Spleen (tissue), 13 donors: ENCODE results near the gene PSMC4. TPM values are rescaled to one million over a fixed set of nuclear protein-coding genes. Genes with fewer than 3 reads are reported as not detected.
A peak's percentile ranks its signal among the peaks of the same experiment; 100 is the strongest.

Experiments used
- DNase-seq: peaks from one replicate; pipeline ENCODE4 v3.0.0-alpha.2; 2020
- H3K27ac ChIP-seq, 8 donors: fragments of 200-600 bp; sonication (generic) in 7 of 8; 1 replicate in 4 of 8; 2 replicates in 4 of 8; pipeline versions ENCODE4 v1.5.0 to v1.8.0; 2016 to 2021; ENCODE audit warnings: inconsistent platforms in 4 of 8, mild to moderate bottlenecking in 4 of 8, moderate library complexity in 1 of 8
- H3K27me3 ChIP-seq, 7 donors: fragments of 200-600 bp; sonication (generic) in 6 of 7; replicated peaks in 1 of 7; 1 replicate in 4 of 7; 2 replicates in 3 of 7; pipeline versions ENCODE4 v1.5.0 to v1.8.0; 2016 to 2021; ENCODE audit warnings: inconsistent platforms in 3 of 7, mild to moderate bottlenecking in 1 of 7
- H3K36me3 ChIP-seq, 6 donors: fragments of 200-600 bp; sonication (generic) in 5 of 6; 1 replicate in 4 of 6; 2 replicates in 2 of 6; pipeline versions ENCODE4 v1.5.0 to v1.8.0; 2016 to 2021; ENCODE audit warnings: inconsistent platforms in 2 of 6
- H3K4me1 ChIP-seq, 6 donors: fragments of 200-600 bp; sonication (generic) in 5 of 6; 1 replicate in 3 of 6; 2 replicates in 3 of 6; pipeline versions ENCODE4 v1.5.0 to v1.8.0; 2016 to 2021; ENCODE audit warnings: inconsistent platforms in 3 of 6
- H3K4me3 ChIP-seq, 8 donors: fragments of 200-600 bp; sonication (generic) in 7 of 8; 1 replicate in 4 of 8; 2 replicates in 4 of 8; pipeline versions ENCODE4 v1.5.0 to v1.8.0; 2016 to 2021; ENCODE audit warnings: inconsistent platforms in 4 of 8, mild to moderate bottlenecking in 4 of 8, moderate library complexity in 2 of 8
- H3K9me3 ChIP-seq, 8 donors: fragments of 200-600 bp; sonication (generic) in 7 of 8; 1 replicate in 4 of 8; 2 replicates in 4 of 8; pipeline versions ENCODE4 v1.5.0 to v1.8.0; 2016 to 2021; ENCODE audit warnings: inconsistent platforms in 4 of 8
- CTCF ChIP-seq, 11 experiments: fragments of 200-600 bp in 7 of 11; fragments of 450-650 bp in 4 of 11; sonication (generic) in 4 of 11; IDR thresholded peaks in 8 of 11; conservative IDR thresholded peaks in 3 of 11; 1 replicate in 7 of 11; 2 replicates in 4 of 11; pipeline versions ENCODE4 v1.4.0 to v1.8.0; 2016 to 2021; ENCODE audit warnings: antibody characterized with exemption in 11 of 11, inconsistent platforms in 4 of 11, mild to moderate bottlenecking in 1 of 11
- POLR2A ChIP-seq, 3 donors: fragments of 450-650 bp; IDR thresholded peaks; one replicate each; pipeline ENCODE4 v1.5.1; 2017; ENCODE audit warnings: antibody characterized with exemption in 3 of 3, mild to moderate bottlenecking in 1 of 3
- POLR2AphosphoS5 ChIP-seq, 3 donors: sonication (generic); formaldehyde crosslinking; IDR thresholded peaks; one replicate each; pipeline ENCODE4 v1.5.1; 2017; ENCODE audit warnings: antibody characterized with exemption in 3 of 3
- WGBS, 5 donors: extraction: QIAGEN DNeasy Blood & Tissue Kit in 3 of 5; methylation state at CpG; one replicate each; pipeline versions ENCODE4 v1.1.5 to v1.1.7; 2013 to 2018; 5-methylcytosine and 5-hydroxymethylcytosine counted together
- intact Hi-C: fragments of 100-400 bp; cut with DNase I; formaldehyde crosslinking; loops from one replicate; pipeline ENCODE4 v1.15.0; 2023; ENCODE audit warnings: low total_unique reads
- long read RNA-seq, 2 donors: transcript quantifications; one replicate each; lab custom pipeline, GENCODE V29; 2026
- polyA plus RNA-seq, 3 donors: library from polyadenylated mRNA; stranded (reverse); fragments of 200-250 nt; gene quantifications; one replicate each; pipeline ENCODE4 v1.2.1, GENCODE V29; 2013
- total RNA-seq, 7 donors: library from RNA; depleted of rRNA in 3 of 7; stranded (reverse); fragments of >200 nt in 3 of 7; fragmentation: NEBNext Ultra II Directional in 4 of 7; extraction: Animal tissue kit (Norgen Biotek cat#: 25700) in 4 of 7; gene quantifications; one replicate each; pipeline versions ENCODE4 v1.1.0 to v1.2.1, GENCODE V29; 2016 to 2021
- donor health status: healthy with polysubstance abuse.
- donor health status: DM: no; HTN: no; CAD: no; lungs with moderate emphysema.
- donor health status: DM: no; HTN: no; CAD: no.
- donor health status: Bipolar disorder and iron deficiency.
- donor health status: healthy.
- donor health status: DM: no; HTN: no; CAD: no.
- donor health status: DM: yes; HTN: yes; CAD: no.

PSMC4 gene
- total RNA-seq: 10 to 100 TPM; 58.9 to 85.4 (median 65.4) TPM
- 10 to 100 TPM; 53.2 to 66.4 (median 55.5) TPM for polyA plus RNA-seq
- long read RNA-seq, donor 1, transcript PSMC4-201 (11 exons, 1,591 nt): major isoform, 19 of 26 reads
- long read RNA-seq, donor 1, partial matches to known transcripts: 0 of 26 reads
- long read RNA-seq, donor 1, other reads (novel, unspliced or antisense): 5 of 26 reads
- long read RNA-seq, donor 2, transcript PSMC4-201 (11 exons, 1,591 nt): major isoform, 21 of 27 reads
- long read RNA-seq, donor 2, partial matches to known transcripts: 0 of 27 reads
- long read RNA-seq, donor 2, other reads (novel, unspliced or antisense): 6 of 27 reads

GRCh38 chr19:39970675-39971379, at the start of gene PSMC4:
Gene PSMC4, plus strand, starts transcription at chr19:39971165. Its CDS starts 38 bp downstream, at chr19:39971203.
- intact Hi-C loops: loop anchor here (5.0 kb wide), 1 partner anchor 79 kb away; no protein-coding TSS in a partner anchor
- H3K27me3 ChIP-seq: no peaks in the 10 kb centered on the region
- 0% methylated on average over 12 to 47 of the region's 47 CpGs for WGBS, 5 donors

DNA sequence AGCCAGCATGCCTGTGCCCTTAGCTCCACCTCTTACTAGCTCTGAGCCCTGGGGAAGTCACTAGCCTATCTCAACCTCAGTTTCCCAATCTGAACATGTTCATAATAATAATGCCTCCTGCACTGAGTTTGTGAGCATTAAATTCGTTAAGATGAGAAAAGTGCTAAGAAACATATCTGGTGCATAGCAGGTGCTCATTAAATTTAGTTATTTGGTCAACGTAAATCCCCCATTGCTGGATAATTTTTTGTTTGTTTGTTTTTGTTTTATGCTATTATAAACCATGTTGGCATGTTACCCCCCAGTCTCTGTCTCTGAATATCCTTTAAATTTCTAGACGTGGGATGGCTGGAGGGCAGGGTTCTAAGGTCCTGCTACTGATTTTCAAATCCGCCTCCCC, 47.1 kb upstream of the PSMC4 start:
- 75 to 87% (median 84%) methylated on average over 4 of the region's 4 CpGs for WGBS, 5 donors
- no peak overlapping the region for H3K4me3 ChIP-seq

More at GRCh38 chr19:39970675-39971379, at the start of gene PSMC4:
- Histone ChIP-seq H3K4me1 (peaks cover 19 to 48% (median 35%) of the 10 kb centered on the region in 6 donors), H3K27ac (peak within 1 kb of the TSS; percentile 92 to 96 (median 93)), H3K4me3 (peak within 1 kb of the TSS; percentile 60 to 87 (median 74)), H3K9me3 (no peaks in the 10 kb centered on the region), H3K36me3 (peaks cover 2 to 40% (median 39%) of the 10 kb centered on the region in 6 donors)
- peak; percentile 100 for DNase-seq
- TF ChIP-seq POLR2AphosphoS5 (IDR thresholded peaks at IDR 0.05) (peak; percentile 97 to 99 (median 98)), CTCF (IDR thresholded peaks at IDR 0.05 in 8 of 11, conservative IDR thresholded peaks at IDR 0.05 in 3 of 11) (peak; percentile 91 to 99 (median 97)), POLR2A (IDR thresholded peaks at IDR 0.05) (peak; percentile 17 to 69 (median 18))

GRCh38 chr19:39924389-39924788, 46.6 kb upstream of the PSMC4 start:
- peaks cover 0 to 3% (median 0%) of the 10 kb centered on the region in 7 donors for H3K27me3 ChIP-seq
- TF ChIP-seq POLR2AphosphoS5 (IDR thresholded peaks at IDR 0.05) (no peak), CTCF (IDR thresholded peaks at IDR 0.05 in 8 of 11, conservative IDR thresholded peaks at IDR 0.05 in 3 of 11) (no peak), POLR2A (IDR thresholded peaks at IDR 0.05) (no peak)
- no peak overlapping the region for H3K27ac ChIP-seq
- H3K36me3 ChIP-seq: no peaks in the 10 kb centered on the region
- 95 to 98% (median 96%) methylated on average over 35 to 37 of the region's 37 CpGs for WGBS, 5 donors
- peaks cover 0 to 4% (median 0%) of the 10 kb centered on the region in 8 donors for H3K9me3 ChIP-seq
- no peak overlapping the region for H3K4me3 ChIP-seq
- no peaks in the 10 kb centered on the region for H3K4me1 ChIP-seq
- peak; percentile 49 for DNase-seq
- intact Hi-C loops: no loop called here

More for the DNA sequence above, 47.1 kb upstream of the PSMC4 start:
- Histone ChIP-seq H3K27ac (no peak overlapping the region), H3K36me3 (no peaks in the 10 kb centered on the region), H3K4me1 (no peaks in the 10 kb centered on the region), H3K9me3 (peaks cover 0 to 4% (median 0%) of the 10 kb centered on the region in 8 donors), H3K27me3 (no peaks in the 10 kb centered on the region)
- intact Hi-C loops: no loop called here
- no peak for TF ChIP-seq POLR2AphosphoS5 (IDR thresholded peaks at IDR 0.05)
- TF ChIP-seq POLR2A (IDR thresholded peaks at IDR 0.05): no peak
- TF ChIP-seq CTCF (IDR thresholded peaks at IDR 0.05 in 8 of 11, conservative IDR thresholded peaks at IDR 0.05 in 3 of 11): no peak
- DNase-seq: no peak

DNA sequence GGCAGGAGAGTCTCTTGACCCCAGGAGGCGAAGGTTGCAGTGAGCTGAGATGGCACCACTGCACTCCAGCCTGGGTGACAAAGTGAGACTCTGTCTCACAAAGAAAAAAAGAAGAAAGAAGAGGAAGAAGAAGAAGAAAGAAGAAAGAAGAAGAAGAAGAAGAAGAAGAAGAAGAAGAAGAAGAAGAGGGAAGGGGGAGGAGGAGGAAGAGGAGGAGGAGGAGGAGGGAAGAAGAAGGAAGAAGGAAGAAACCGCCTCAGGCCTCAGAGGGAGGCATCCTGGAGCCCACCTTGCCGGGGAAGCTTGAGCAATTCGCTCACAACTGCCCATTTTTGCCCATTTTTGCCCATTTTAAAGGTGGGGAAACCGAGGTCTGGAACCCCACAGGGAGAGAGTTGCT, 46.0 kb upstream of the PSMC4 start:
- TF ChIP-seq POLR2AphosphoS5 (IDR thresholded peaks at IDR 0.05) (no peak), CTCF (IDR thresholded peaks at IDR 0.05 in 8 of 11, conservative IDR thresholded peaks at IDR 0.05 in 3 of 11) (no peak), POLR2A (IDR thresholded peaks at IDR 0.05) (no peak)
- Histone ChIP-seq H3K36me3 (no peaks in the 10 kb centered on the region), H3K27me3 (peaks cover 0 to 4% (median 0%) of the 10 kb centered on the region in 7 donors), H3K4me3 (no peak overlapping the region), H3K27ac (no peak overlapping the region), H3K4me1 (no peaks in the 10 kb centered on the region), H3K9me3 (peaks cover 0 to 1% (median 0%) of the 10 kb centered on the region in 8 donors)
- intact Hi-C loops: no loop called here
- DNase-seq: no peak
- WGBS, 5 donors: 74 to 86% (median 82%) methylated on average over 5 of the region's 5 CpGs
